DOHH2 (cell line): ENCODE measurements around the gene CLIP3.
"Not testable (repeated sequence)": the region's sequence is repeated elsewhere in the genome, so short reads cannot be mapped to it uniquely, and the experiment has no call there.

Experiments used
- CTCF ChIP-seq: fragments of 200-600 bp; sonication (generic); IDR thresholded peaks from one replicate; pipeline ENCODE4 v1.5.1; 2014; ENCODE audit warnings: antibody characterized with exemption, mild to moderate bottlenecking, low read depth, low read length; ENCODE audit not compliant: poor library complexity, severe bottlenecking
- EZH2phosphoT487 ChIP-seq: fragments of 200-600 bp; sonication (generic); IDR thresholded peaks from 2 replicates; pipeline ENCODE4 v1.6.1; 2017; ENCODE audit warnings: borderline replicate concordance, mild to moderate bottlenecking, antibody characterized with exemption, low read length, moderate library complexity, mixed read lengths

GRCh38 chr19:36041092-36041491 lies 8.4 kb upstream of the CLIP3 start:
- not testable (repeated sequence) for TF ChIP-seq CTCF, EZH2phosphoT487
